Nephron (organoid): Measurements from ENCODE around the gene MUC5B.

Experiments used
- H3K27ac Mint-ChIP-seq, 3 experiments: 2 replicates each; pipeline ENCODE4 v1.8.0; 2020; ENCODE audit warnings: mixed read lengths in 3 of 3, mild to moderate bottlenecking in 2 of 3, moderate library complexity in 1 of 3
- H3K27me3 Mint-ChIP-seq: 2 replicates; pipeline ENCODE4 v1.8.0; 2021; ENCODE audit warnings: low read depth, mild to moderate bottlenecking, moderate library complexity, mixed read lengths
- H3K36me3 Mint-ChIP-seq: 2 replicates; pipeline ENCODE4 v1.8.0; 2020; ENCODE audit warnings: low read depth, mixed read lengths
- H3K4me1 Mint-ChIP-seq: 2 replicates; pipeline ENCODE4 v1.8.0; 2020; ENCODE audit warnings: mixed read lengths
- H3K4me3 Mint-ChIP-seq, 3 experiments: 2 replicates each; pipeline ENCODE4 v1.8.0; 2020; ENCODE audit warnings: mild to moderate bottlenecking in 3 of 3, mixed read lengths in 3 of 3, moderate library complexity in 2 of 3
- H3K9me3 Mint-ChIP-seq: 2 replicates; pipeline ENCODE4 v1.8.0; 2020; ENCODE audit warnings: mixed read lengths
- CTCF ChIP-seq, 3 experiments: fragments of 200-600 bp; sonication (generic); IDR thresholded peaks; one replicate each; pipeline ENCODE4 v1.5.0; 2021; ENCODE audit warnings: antibody characterized with exemption in 3 of 3; ENCODE audit not compliant: unreplicated experiment in 3 of 3

MUC5B gene

GRCh38 chr11:1303973-1304372 is 81.1 kb downstream of the MUC5B start:
- peaks cover 52% of the 10 kb centered on the region for H3K4me1 Mint-ChIP-seq
- no peaks in the 10 kb centered on the region for H3K9me3 Mint-ChIP-seq
- H3K27me3 Mint-ChIP-seq = no peaks in the 10 kb centered on the region
- H3K27ac Mint-ChIP-seq = peak overlapping the region; percentile 85 to 97 (median 96)
- TF ChIP-seq CTCF (IDR thresholded peaks at IDR 0.05; ENCODE audit: unreplicated experiment in 3 of 3) = no peak
- H3K4me3 Mint-ChIP-seq = peak overlapping the region; percentile 41 to 72 (median 61)
- H3K36me3 Mint-ChIP-seq = no peaks in the 10 kb centered on the region

- H3K36me3 Mint-ChIP-seq = no peaks in the 10 kb centered on the region
- H3K27ac Mint-ChIP-seq = peak overlapping the region; percentile 85 to 97 (median 96)
- no peaks in the 10 kb centered on the region for H3K27me3 Mint-ChIP-seq
- TF ChIP-seq CTCF (IDR thresholded peaks at IDR 0.05; ENCODE audit: unreplicated experiment in 3 of 3) = no peak
- peak overlapping the region; percentile 41 to 72 (median 61) for H3K4me3 Mint-ChIP-seq
- no peaks in the 10 kb centered on the region for H3K9me3 Mint-ChIP-seq
- H3K4me1 Mint-ChIP-seq = peaks cover 48% of the 10 kb centered on the region
Measured at GRCh38 chr11:1304380-1304779, 81.5 kb downstream of the MUC5B start.

- H3K4me1 Mint-ChIP-seq = peaks cover 43% of the 10 kb centered on the region
Measured at GRCh38 chr11:1305063-1305495, 82.2 kb downstream of the MUC5B start.

GRCh38 chr11:1305501-1306056 is 82.7 kb downstream of the MUC5B start:
- Mint-ChIP-seq H3K4me3 (peak overlapping the region; percentile 59 to 74 (median 61)), H3K4me1 (peaks cover 41% of the 10 kb centered on the region), H3K27me3 (no peaks in the 10 kb centered on the region), H3K36me3 (no peaks in the 10 kb centered on the region), H3K27ac (peak overlapping the region; percentile 85 to 97 (median 96)), H3K9me3 (peaks cover 2% of the 10 kb centered on the region)
- TF ChIP-seq CTCF (IDR thresholded peaks at IDR 0.05; ENCODE audit: unreplicated experiment in 3 of 3) = no peak

More at GRCh38 chr11:1305063-1305495, 82.2 kb downstream of the MUC5B start:
- H3K27ac Mint-ChIP-seq = peak overlapping the region; percentile 85 to 97 (median 96)
- H3K9me3 Mint-ChIP-seq = no peaks in the 10 kb centered on the region
- TF ChIP-seq CTCF (IDR thresholded peaks at IDR 0.05; ENCODE audit: unreplicated experiment in 3 of 3) = no peak
- H3K4me3 Mint-ChIP-seq = peak overlapping the region; percentile 59 to 74 (median 61)
- no peaks in the 10 kb centered on the region for H3K36me3 Mint-ChIP-seq
- H3K27me3 Mint-ChIP-seq = no peaks in the 10 kb centered on the region

GRCh38 chr11:1306186-1307162 is 83.6 kb downstream of the MUC5B start:
- Mint-ChIP-seq H3K9me3 (peaks cover 11% of the 10 kb centered on the region), H3K4me3 (peak overlapping the region; percentile 61 to 88 (median 68)), H3K27ac (peak overlapping the region; percentile 72 to 97 (median 85)), H3K27me3 (no peaks in the 10 kb centered on the region), H3K36me3 (peaks cover 4% of the 10 kb centered on the region), H3K4me1 (peaks cover 45% of the 10 kb centered on the region)
- no peak for TF ChIP-seq CTCF (IDR thresholded peaks at IDR 0.05; ENCODE audit: unreplicated experiment in 3 of 3)
